GM19043 (cell line): ENCODE data around the gene PCDHB7.
"Not testable (repeated sequence)": the region's sequence is repeated elsewhere in the genome, so short reads cannot be mapped to it uniquely, and the experiment has no call there.

Experiments
- ATAC-seq: cut with Tn5 transposase; IDR thresholded peaks from one replicate; pipeline ENCODE4 v1.9.1; 2021; ENCODE audit warnings: low read depth; ENCODE audit not compliant: unreplicated experiment

The PCDHB7 gene

DNA sequence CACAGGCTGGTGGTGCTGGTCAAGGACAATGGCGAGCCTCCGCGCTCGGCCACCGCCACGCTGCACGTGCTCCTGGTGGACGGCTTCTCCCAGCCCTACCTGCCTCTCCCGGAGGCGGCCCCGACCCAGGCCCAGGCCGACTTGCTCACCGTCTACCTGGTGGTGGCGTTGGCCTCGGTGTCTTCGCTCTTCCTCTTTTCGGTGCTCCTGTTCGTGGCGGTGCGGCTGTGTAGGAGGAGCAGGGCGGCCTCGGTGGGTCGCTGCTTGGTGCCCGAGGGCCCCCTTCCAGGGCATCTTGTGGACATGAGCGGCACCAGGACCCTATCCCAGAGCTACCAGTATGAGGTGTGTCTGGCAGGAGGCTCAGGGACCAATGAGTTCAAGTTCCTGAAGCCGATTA, 43.6 kb downstream of the PCDHB7 start:
- not testable (repeated sequence) for ATAC-seq

GRCh38 chr5:141223112-141223783, 50.8 kb downstream of the PCDHB7 start, which contains the start of gene PCDHB14:
TSS of gene PCDHB14 (plus strand) at chr5:141223343. CDS start at chr5:141223506, 163 bp downstream.
- ATAC-seq = no peak

DNA sequence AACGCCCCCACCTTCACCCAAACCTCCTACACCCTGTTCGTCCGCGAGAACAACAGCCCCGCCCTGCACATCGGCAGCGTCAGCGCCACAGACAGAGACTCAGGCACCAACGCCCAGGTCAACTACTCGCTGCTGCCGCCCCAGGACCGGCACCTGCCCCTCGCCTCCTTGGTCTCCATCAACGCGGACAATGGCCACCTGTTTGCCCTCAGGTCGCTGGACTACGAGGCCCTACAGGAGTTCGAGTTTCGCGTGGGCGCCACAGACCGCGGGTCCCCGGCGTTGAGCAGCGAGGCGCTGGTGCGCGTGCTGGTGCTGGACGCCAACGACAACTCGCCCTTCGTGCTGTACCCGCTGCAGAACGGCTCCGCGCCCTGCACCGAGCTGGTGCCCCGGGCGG, 52.4 kb downstream of the PCDHB7 start:
- not testable (repeated sequence) for ATAC-seq

DNA sequence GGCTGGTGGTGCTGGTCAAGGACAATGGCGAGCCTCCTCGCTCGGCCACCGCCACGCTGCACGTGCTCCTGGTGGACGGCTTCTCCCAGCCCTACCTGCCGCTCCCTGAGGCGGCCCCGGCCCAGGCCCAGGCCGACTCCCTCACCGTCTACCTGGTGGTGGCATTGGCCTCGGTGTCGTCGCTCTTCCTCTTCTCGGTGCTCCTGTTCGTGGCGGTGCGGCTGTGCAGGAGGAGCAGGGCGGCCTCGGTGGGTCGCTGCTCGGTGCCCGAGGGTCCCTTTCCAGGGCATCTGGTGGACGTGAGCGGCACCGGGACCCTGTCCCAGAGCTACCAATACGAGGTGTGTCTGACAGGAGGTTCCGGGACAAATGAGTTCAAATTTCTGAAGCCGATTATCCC, 53.0 kb downstream of the PCDHB7 start:
- ATAC-seq = not testable (repeated sequence)
